K562 (cell line): ENCODE data around the gene C17orf50. TPM values are rescaled to one million over a fixed set of nuclear protein-coding genes. Genes with fewer than 3 reads are reported as not detected.
A peak's percentile ranks its signal among the peaks of the same experiment; 100 is the strongest.

Source experiments
- ARID4B ChIP-seq: sonication (generic); formaldehyde crosslinking; IDR thresholded peaks from 2 replicates; pipeline ENCODE4 v1.8.0; 2022; ENCODE audit warnings: mild to moderate bottlenecking, missing genetic modification reagents
- ATF4 ChIP-seq: fragments of 450-650 bp; formaldehyde crosslinking; IDR thresholded peaks from 2 replicates; pipeline ENCODE4 v1.4.0; 2022; ENCODE audit warnings: mild to moderate bottlenecking, moderate library complexity
- CHD2 ChIP-seq: IDR thresholded peaks from 2 replicates; pipeline ENCODE4 v1.6.1; 2011; ENCODE audit warnings: low read depth, low read length
- ETS1 ChIP-seq: conservative IDR thresholded peaks from 2 replicates; pipeline ENCODE4 v1.6.1; 2011; ENCODE audit warnings: low read depth, mild to moderate bottlenecking, low read length; ENCODE audit not compliant: control insufficient read depth
- ETS2 ChIP-seq: IDR thresholded peaks from 2 replicates; pipeline ENCODE4 v1.6.1; 2016; ENCODE audit warnings: borderline replicate concordance, missing genetic modification characterization, mild to moderate bottlenecking, moderate library complexity, missing compliant biosample characterization; ENCODE audit not compliant: poor library complexity, severe bottlenecking
- FOXK1 ChIP-seq: sonication (generic); formaldehyde crosslinking; IDR thresholded peaks from 2 replicates; pipeline ENCODE4 v1.8.0; 2022; ENCODE audit warnings: missing genetic modification reagents, mild to moderate bottlenecking, borderline replicate concordance
- GTF2E2 ChIP-seq: fragments of 200-800 bp; sonication (Bioruptor generic); IDR thresholded peaks from 2 replicates; pipeline ENCODE4 v1.6.1; 2016; ENCODE audit warnings: missing genetic modification characterization, missing compliant biosample characterization
- NR4A1 ChIP-seq, 2 experiments: fragments of 250-450 bp in 1 of 2; fragments of 450-650 bp in 1 of 2; sonication (Bioruptor Pico) in 1 of 2; IDR thresholded peaks; 2 replicates each; pipeline versions ENCODE4 v1.4.0 to v1.6.1; 2016 to 2020; ENCODE audit warnings: mild to moderate bottlenecking in 2 of 2, missing compliant biosample characterization in 1 of 2, missing genetic modification characterization in 1 of 2, moderate library complexity in 1 of 2
- OTX1 ChIP-seq: fragments of 450-650 bp; formaldehyde crosslinking; IDR thresholded peaks from 2 replicates; pipeline ENCODE4 v1.4.0; 2022; ENCODE audit warnings: mild to moderate bottlenecking
- PHB2 ChIP-seq: fragments of 450-650 bp; IDR thresholded peaks from 2 replicates; pipeline ENCODE4 v1.6.1; 2017; ENCODE audit warnings: low read depth
- PHF21A ChIP-seq: fragments of 450-650 bp; IDR thresholded peaks from 2 replicates; pipeline ENCODE4 v1.6.1; 2017; ENCODE audit warnings: low read depth, borderline replicate concordance
- POLR2AphosphoS2 ChIP-seq: IDR thresholded peaks from 2 replicates; pipeline ENCODE4 v1.6.1; 2012; ENCODE audit warnings: low read length, improper control_type of control experiment
- RBM22 ChIP-seq: fragments of 200-400 bp; formaldehyde crosslinking; IDR thresholded peaks from 2 replicates; pipeline ENCODE4 v1.6.1; 2018; ENCODE audit warnings: low read length, low read depth; ENCODE audit not compliant: poor library complexity, severe bottlenecking
- SRSF7 ChIP-seq: fragments of 200-400 bp; formaldehyde crosslinking; optimal IDR thresholded peaks from 2 replicates; pipeline ENCODE3; 2017; ENCODE audit warnings: mild to moderate bottlenecking, low read depth, low read length
- TCF15 ChIP-seq: fragments of 250-450 bp; sonication (Bioruptor Pico); IDR thresholded peaks from 2 replicates; pipeline ENCODE4 v1.8.0; 2022; ENCODE audit warnings: moderate library complexity, mild to moderate bottlenecking, inconsistent platforms
- TCF7L2 ChIP-seq: fragments of 150-350 bp; IDR thresholded peaks from 2 replicates; pipeline ENCODE4 v1.6.1; 2016; ENCODE audit warnings: low read depth, mild to moderate bottlenecking, low read length, moderate library complexity
- ZNF165 ChIP-seq: fragments of 250-450 bp; sonication (Bioruptor Pico); IDR thresholded peaks from 2 replicates; pipeline ENCODE4 v1.4.0; 2020; ENCODE audit warnings: borderline replicate concordance
- ZNF785 ChIP-seq: fragments of 250-450 bp; sonication (Bioruptor Pico); IDR thresholded peaks from 2 replicates; pipeline ENCODE4 v1.4.0; 2020; ENCODE audit warnings: mild to moderate bottlenecking
- polyA plus RNA-seq, 8 experiments: library from polyadenylated mRNA; depleted of rRNA in 4 of 8; stranded (reverse) in 5 of 8; unstranded in 3 of 8; fragments of >200 nt; fragmentation: Nextera tagmentation in 2 of 8; fragmentation: Illumina TruSeq in 1 of 8; extraction: Ambion mirVana in 2 of 8; extraction: Trizol in 1 of 8; gene quantifications; 2 replicates each; pipeline versions ENCODE4 v1.2.1 to v1.2.3, GENCODE V29; 2011 to 2014; ENCODE audit warnings: inconsistent platforms in 1 of 8, missing spikeins in 1 of 8
- total RNA-seq, 7 experiments: library from RNA; depleted of rRNA in 6 of 7; stranded (reverse); fragments of >200 nt in 6 of 7; fragmentation: Illumina TruSeq in 2 of 7; extraction: Trizol in 2 of 7; gene quantifications; 2 replicates each; pipeline versions ENCODE4 v1.2.1 to v1.2.3, GENCODE V29; 2011 to 2021; ENCODE audit warnings: low replicate concordance in 1 of 7

The C17orf50 gene
- total and polyA plus RNA-seq, 9 of the 15 experiments (the other 6 are each of a cell fraction or from before 2014, with no cell fraction given), result not detected

- no peak; the same call in 1 of the 2 replicates for TF ChIP-seq ETS1
- no peak for TF ChIP-seq NR4A1 (CRISPR knock-in tag; IDR thresholded peaks at IDR 0.05)
- 0 out of 2 replicates have a peak, but pooled peaks have one; percentile 29 for TF ChIP-seq NR4A1 (tag; IDR thresholded peaks at IDR 0.05)
- no peak for TF ChIP-seq ETS2 (tag)
- TF ChIP-seq FOXK1 (CRISPR knock-in tag), result no peak
- no peak for TF ChIP-seq PHB2
- no peak for TF ChIP-seq POLR2AphosphoS2
- TF ChIP-seq OTX1 (CRISPR knock-in tag), result no peak
- 0 out of 2 replicates have a peak, but pooled peaks have one; percentile 30 for TF ChIP-seq TCF7L2
- TF ChIP-seq PHF21A, result 0 out of 2 replicates have a peak, but pooled peaks have one; percentile 51
- no peak for TF ChIP-seq SRSF7
- TF ChIP-seq ATF4, result no peak
- no peak for TF ChIP-seq RBM22
- no peak for TF ChIP-seq ZNF165 (CRISPR knock-in tag)
- TF ChIP-seq ZNF785, result no peak
- no peak for TF ChIP-seq GTF2E2 (tag)
- no peak for TF ChIP-seq CHD2
- TF ChIP-seq ARID4B, result no peak
- TF ChIP-seq TCF15 (CRISPR knock-in tag), result no peak
Measured at GRCh38 chr17:35764123-35764991, 3.7 kb downstream of the C17orf50 start (continued).
